ENCODE measurements around the gene REP15. TPM values are rescaled to one million over a fixed set of nuclear protein-coding genes. Genes with fewer than 3 reads are reported as not detected.

REP15 gene
- total RNA-seq, 2 donors from 2014 or later: 0.18 to 2.4 TPM

GRCh38 chr12:27711317-27711682 lies 15.1 kb downstream of the REP15 start:
- peaks cover 6% of the 10 kb centered on the region for H3K4me1 ChIP-seq (replicated peaks)
- no peak for DNase-seq (ENCODE audit: low spot score)
- under 1% methylated on average over 11 of the region's 11 CpGs for WGBS
- no peaks in the 10 kb centered on the region for H3K27me3 ChIP-seq (replicated peaks; ENCODE audit: insufficient read depth)
- H3K4me3 ChIP-seq: peak overlapping the region; percentile 70 to 98
- no peak for TF ChIP-seq POLR2A (IDR thresholded peaks at IDR 0.05)
- TF ChIP-seq CTCF (IDR thresholded peaks at IDR 0.05): no peak
- no peak for TF ChIP-seq POLR2AphosphoS5 (IDR thresholded peaks at IDR 0.05)
- no peaks in the 10 kb centered on the region for H3K9me3 ChIP-seq
- intact Hi-C loops (cut with DNase I): no loop called here
- H3K27ac ChIP-seq: peak overlapping the region; percentile 82 to 89
- H3K36me3 ChIP-seq: no peaks in the 10 kb centered on the region

- Histone ChIP-seq H3K9me3 (no peaks in the 10 kb centered on the region), H3K27me3 (replicated peaks; ENCODE audit: insufficient read depth) (no peaks in the 10 kb centered on the region), H3K4me3 (peak overlapping the region in 1 of 2 donors; percentile 70), H3K27ac (no peak overlapping the region), H3K36me3 (no peaks in the 10 kb centered on the region), H3K4me1 (replicated peaks) (peaks cover 6% of the 10 kb centered on the region)
- no peak for TF ChIP-seq CTCF (IDR thresholded peaks at IDR 0.05)
- no peak for TF ChIP-seq POLR2AphosphoS5 (IDR thresholded peaks at IDR 0.05)
- TF ChIP-seq POLR2A (IDR thresholded peaks at IDR 0.05): no peak
- no peak for DNase-seq (ENCODE audit: low spot score)
- intact Hi-C loops (cut with DNase I): no loop called here
- 77% methylated on average over 2 of the region's 2 CpGs for WGBS
These were observed 15.7 kb downstream of the REP15 start for GRCh38 chr12:27711967-27712366.

GRCh38 chr12:27723212-27723611 lies 27.0 kb downstream of the REP15 start:
- H3K4me1 ChIP-seq (replicated peaks): no peaks in the 10 kb centered on the region
- intact Hi-C loops (cut with DNase I): loop anchor here (10.0 kb wide), 1 partner anchor 452 kb away; no protein-coding TSS in a partner anchor
- no peak overlapping the region for H3K4me3 ChIP-seq
- WGBS: 89% methylated on average over 1 of the region's 1 CpG
- H3K27me3 ChIP-seq (replicated peaks; ENCODE audit: insufficient read depth): no peaks in the 10 kb centered on the region
- H3K36me3 ChIP-seq: no peaks in the 10 kb centered on the region
- no peak overlapping the region for H3K27ac ChIP-seq
- no peak for DNase-seq (ENCODE audit: low spot score)
- no peaks in the 10 kb centered on the region for H3K9me3 ChIP-seq
- TF ChIP-seq CTCF (IDR thresholded peaks at IDR 0.05) (no peak), POLR2A (IDR thresholded peaks at IDR 0.05) (no peak), POLR2AphosphoS5 (IDR thresholded peaks at IDR 0.05) (no peak)

GRCh38 chr12:27730097-27730588 lies 33.9 kb downstream of the REP15 start:
- WGBS: 82% methylated on average over 4 of the region's 4 CpGs
- H3K27me3 ChIP-seq (replicated peaks; ENCODE audit: insufficient read depth): no peaks in the 10 kb centered on the region
- H3K4me1 ChIP-seq (replicated peaks): no peaks in the 10 kb centered on the region
- no peak overlapping the region for H3K27ac ChIP-seq
- no peaks in the 10 kb centered on the region for H3K9me3 ChIP-seq
- no peak overlapping the region for H3K4me3 ChIP-seq
- TF ChIP-seq CTCF (IDR thresholded peaks at IDR 0.05): no peak
- no peak for TF ChIP-seq POLR2A (IDR thresholded peaks at IDR 0.05)
- no peaks in the 10 kb centered on the region for H3K36me3 ChIP-seq
- intact Hi-C loops (cut with DNase I): loop anchor here (5.0 kb wide), 2 partner anchors 92 to 207 kb away; no protein-coding TSS in a partner anchor
- DNase-seq (ENCODE audit: low spot score): no peak

GRCh38 chr12:27732281-27732680 lies 36.0 kb downstream of the REP15 start:
- TF ChIP-seq POLR2AphosphoS5 (IDR thresholded peaks at IDR 0.05) (no peak), POLR2A (IDR thresholded peaks at IDR 0.05) (no peak)
- DNase-seq (ENCODE audit: low spot score): no peak
- no peaks in the 10 kb centered on the region for H3K27me3 ChIP-seq (replicated peaks; ENCODE audit: insufficient read depth)
- H3K36me3 ChIP-seq: no peaks in the 10 kb centered on the region
- intact Hi-C loops (cut with DNase I): loop anchor here (5.0 kb wide), 2 partner anchors 90 to 205 kb away; no protein-coding TSS in a partner anchor
- H3K9me3 ChIP-seq: no peaks in the 10 kb centered on the region
- H3K27ac ChIP-seq: no peak overlapping the region
- H3K4me3 ChIP-seq: no peak overlapping the region
- H3K4me1 ChIP-seq (replicated peaks): no peaks in the 10 kb centered on the region
- WGBS: 72% methylated on average over 2 of the region's 2 CpGs

Data from prostate gland (tissue), 2 donors.